Ishikawa (cell line): ENCODE results near the gene SLC45A3.

ENCODE experiments used
- CEBPB ChIP-seq: IDR thresholded peaks from 2 replicates; pipeline ENCODE4 v1.6.1; 2012
- CREB1 ChIP-seq: IDR thresholded peaks from 2 replicates; pipeline ENCODE4 v1.6.1; 2012; ENCODE audit warnings: low read depth
- EGR1 ChIP-seq: IDR thresholded peaks from 2 replicates; pipeline ENCODE4 v1.6.1; 2012
- EP300 ChIP-seq: IDR thresholded peaks from 2 replicates; pipeline ENCODE4 v1.6.1; 2012; ENCODE audit warnings: borderline replicate concordance
- FOXM1 ChIP-seq: IDR thresholded peaks from 2 replicates; pipeline ENCODE4 v1.6.1; 2012; ENCODE audit warnings: low read depth, borderline replicate concordance
- MAX ChIP-seq: IDR thresholded peaks from 2 replicates; pipeline ENCODE4 v1.6.1; 2012
- NFIC ChIP-seq: IDR thresholded peaks from 2 replicates; pipeline ENCODE4 v1.6.1; 2012
- RAD21 ChIP-seq: IDR thresholded peaks from 2 replicates; pipeline ENCODE4 v1.6.1; 2012; ENCODE audit warnings: low read depth
- REST ChIP-seq: IDR thresholded peaks from 2 replicates; pipeline ENCODE4 v1.6.1; 2012; ENCODE audit warnings: low read depth, mild to moderate bottlenecking
- TAF1 ChIP-seq: IDR thresholded peaks from 2 replicates; pipeline ENCODE4 v1.6.1; 2012; ENCODE audit warnings: low read depth, mild to moderate bottlenecking
- TCF12 ChIP-seq: IDR thresholded peaks from 2 replicates; pipeline ENCODE4 v1.6.1; 2012; ENCODE audit warnings: low read depth
- TEAD4 ChIP-seq: IDR thresholded peaks from 2 replicates; pipeline ENCODE4 v1.6.1; 2012
- USF1 ChIP-seq: IDR thresholded peaks from 2 replicates; pipeline ENCODE4 v1.6.1; 2012
- YY1 ChIP-seq: IDR thresholded peaks from 2 replicates; pipeline ENCODE4 v1.6.1; 2012; ENCODE audit warnings: low read depth
- ZBTB7A ChIP-seq: IDR thresholded peaks from 2 replicates; pipeline ENCODE4 v1.6.1; 2012; ENCODE audit warnings: low read depth

Gene SLC45A3

GRCh38 chr1:205692423-205692822 lies 12.1 kb upstream of the SLC45A3 start:
- TF ChIP-seq TEAD4 (no peak), CREB1 (no peak), TAF1 (no peak), YY1 (no peak), TCF12 (no peak), MAX (no peak), FOXM1 (no peak), NFIC (no peak), CEBPB (no peak), RAD21 (no peak), EGR1 (no peak), ZBTB7A (no peak), REST (no peak), EP300 (no peak), USF1 (no peak)

GRCh38 chr1:205690122-205690756 lies 9.9 kb upstream of the SLC45A3 start:
- TF ChIP-seq CEBPB (no peak), EGR1 (no peak), CREB1 (no peak), MAX (no peak), ZBTB7A (no peak), YY1 (no peak), NFIC (no peak), EP300 (no peak), USF1 (no peak), TAF1 (no peak)

GRCh38 chr1:205689479-205689878 lies 9.2 kb upstream of the SLC45A3 start:
- no peak for TF ChIP-seq MAX
- no peak for TF ChIP-seq TCF12
- TF ChIP-seq EP300: no peak
- no peak for TF ChIP-seq RAD21
- TF ChIP-seq USF1: no peak
- TF ChIP-seq EGR1: no peak
- TF ChIP-seq NFIC: no peak
- TF ChIP-seq CEBPB: no peak

GRCh38 chr1:205688171-205689080 lies 8.1 kb upstream of the SLC45A3 start:
- TF ChIP-seq FOXM1 (no peak), RAD21 (no peak), CREB1 (no peak)

GRCh38 chr1:205687242-205687641 lies 6.9 kb upstream of the SLC45A3 start:
- TF ChIP-seq USF1 (no peak), EGR1 (no peak), TAF1 (no peak), ZBTB7A (no peak), CEBPB (no peak), CREB1 (no peak), FOXM1 (no peak), REST (no peak), EP300 (no peak), NFIC (no peak), TEAD4 (no peak), RAD21 (no peak), TCF12 (no peak), MAX (no peak), YY1 (no peak)
